IPS DF 4.7 (cell line): ENCODE measurements around the gene UQCC2.

Experiments
- DNase-seq: peaks from one replicate; pipeline ENCODE4 v3.0.0-alpha.2; 2013; ENCODE audit warnings: low spot score; ENCODE audit errors: extremely low read depth

UQCC2 gene

DNA sequence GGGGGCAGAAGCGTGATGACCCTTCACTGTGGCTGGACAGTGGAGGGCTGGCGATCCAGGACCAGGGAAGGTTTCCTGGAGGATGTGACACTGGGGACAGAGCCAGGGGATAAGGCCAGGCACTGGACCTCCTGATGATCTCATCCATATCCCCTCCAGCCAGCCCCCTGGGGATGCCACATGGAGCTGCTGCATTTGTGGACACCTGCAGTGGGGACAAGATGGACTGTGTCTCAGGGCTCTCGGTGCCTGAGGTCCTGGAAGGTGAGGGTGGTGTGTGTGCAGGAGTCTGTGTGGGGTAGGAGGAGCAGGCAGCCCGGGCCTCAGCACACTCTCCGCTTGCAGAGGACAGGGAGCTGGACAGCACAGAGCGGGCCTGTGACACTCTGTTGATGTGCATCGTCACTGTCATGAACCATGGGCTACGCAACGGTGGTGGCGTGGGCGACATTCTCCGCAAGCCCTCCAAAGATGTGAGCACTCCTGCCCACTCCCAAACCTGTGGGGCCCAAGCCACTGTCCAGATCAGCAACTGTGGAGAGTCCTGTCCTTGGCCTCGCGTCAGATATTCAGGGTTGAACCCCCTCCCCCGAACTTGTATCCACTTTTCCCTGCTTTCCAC is 19.9 kb downstream of the UQCC2 start:
- DNase-seq, result no peak

DNA sequence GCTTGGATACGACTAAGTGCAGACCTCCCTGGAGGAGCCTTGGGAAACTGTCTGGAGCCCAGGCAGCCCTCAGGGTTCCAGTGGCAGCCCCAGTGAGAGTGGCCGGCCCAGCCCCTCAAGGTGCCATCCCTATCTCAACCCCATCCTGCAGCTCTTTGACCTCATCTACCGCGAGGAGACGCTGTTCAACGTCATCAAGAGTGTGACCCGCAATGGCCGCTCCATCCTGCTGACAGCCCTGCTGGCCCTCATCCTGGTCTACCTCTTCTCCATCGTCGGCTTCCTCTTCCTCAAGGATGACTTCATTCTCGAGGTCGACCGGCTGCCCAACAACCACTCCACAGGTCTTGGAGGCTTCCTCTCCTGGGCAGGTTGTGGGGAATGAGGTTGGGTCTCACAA is 20.7 kb downstream of the UQCC2 start:
- no peak for DNase-seq

DNA sequence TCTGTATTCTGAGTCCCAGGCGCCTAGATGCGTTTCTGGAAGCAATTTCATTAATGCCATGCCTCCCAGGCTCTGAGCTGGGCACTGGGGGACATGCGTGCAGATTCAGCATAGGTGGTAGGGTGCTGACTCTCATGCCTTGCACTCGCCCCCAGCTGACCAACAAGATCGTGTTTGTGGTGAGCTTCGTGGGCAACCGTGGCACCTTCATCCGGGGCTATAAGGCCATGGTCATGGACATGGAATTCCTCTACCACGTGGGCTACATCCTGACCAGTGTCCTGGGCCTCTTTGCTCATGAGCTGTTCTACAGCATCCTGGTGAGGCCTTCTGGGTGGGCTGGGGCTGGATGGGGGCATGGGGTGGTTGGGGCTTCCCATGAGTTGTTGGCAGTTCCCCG is 21.6 kb downstream of the UQCC2 start:
- no peak for DNase-seq

DNA sequence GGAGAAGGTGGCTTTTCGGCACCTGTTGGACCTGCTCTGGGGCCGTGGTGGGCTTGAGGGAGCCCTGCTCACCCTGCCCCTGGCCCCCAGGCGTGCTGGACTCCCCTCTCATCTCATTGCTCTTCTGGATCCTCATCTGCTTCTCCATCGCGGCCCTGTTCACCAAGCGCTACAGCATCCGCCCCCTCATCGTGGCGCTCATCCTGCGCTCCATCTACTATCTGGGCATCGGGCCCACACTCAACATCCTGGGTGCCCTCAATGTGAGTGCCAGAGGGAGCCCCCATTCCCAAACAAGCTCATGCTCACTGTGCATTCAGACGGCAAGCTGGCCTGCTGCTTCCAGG is 22.4 kb downstream of the UQCC2 start:
- DNase-seq, result no peak

DNA sequence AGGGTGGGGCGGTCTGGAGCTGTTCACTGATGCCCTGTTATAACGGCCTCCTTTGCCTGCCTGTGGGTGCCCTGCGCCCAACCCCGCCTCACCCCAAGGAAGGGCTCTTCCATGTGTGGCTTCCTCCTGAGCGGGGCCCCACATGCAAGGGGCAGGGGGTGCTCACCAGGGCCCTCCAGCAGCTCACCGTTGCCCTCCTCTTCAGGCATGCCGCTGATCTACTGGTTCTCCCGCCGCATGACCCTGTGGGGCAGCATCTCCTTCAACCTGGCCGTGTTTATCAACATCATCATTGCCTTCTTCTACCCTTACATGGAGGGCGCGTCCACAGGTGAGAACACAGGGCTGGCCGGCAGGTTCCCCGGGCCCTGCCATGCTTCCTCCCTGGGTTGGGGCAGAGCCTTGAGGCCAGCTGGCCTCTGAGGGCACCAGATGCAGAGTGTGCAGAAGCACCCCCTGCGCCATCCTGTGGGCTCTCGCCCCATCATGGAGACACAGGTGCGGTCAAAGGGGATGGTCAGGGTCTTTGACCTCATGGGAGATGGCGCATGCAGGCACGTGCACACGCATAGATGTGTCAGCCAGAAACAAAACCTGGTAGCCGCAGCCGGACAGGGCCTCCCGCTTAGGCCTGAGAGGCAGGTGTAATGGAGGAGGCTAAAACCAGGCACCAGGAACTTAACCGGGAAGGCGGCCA is 22.9 kb downstream of the UQCC2 start:
- DNase-seq, result no peak

DNA sequence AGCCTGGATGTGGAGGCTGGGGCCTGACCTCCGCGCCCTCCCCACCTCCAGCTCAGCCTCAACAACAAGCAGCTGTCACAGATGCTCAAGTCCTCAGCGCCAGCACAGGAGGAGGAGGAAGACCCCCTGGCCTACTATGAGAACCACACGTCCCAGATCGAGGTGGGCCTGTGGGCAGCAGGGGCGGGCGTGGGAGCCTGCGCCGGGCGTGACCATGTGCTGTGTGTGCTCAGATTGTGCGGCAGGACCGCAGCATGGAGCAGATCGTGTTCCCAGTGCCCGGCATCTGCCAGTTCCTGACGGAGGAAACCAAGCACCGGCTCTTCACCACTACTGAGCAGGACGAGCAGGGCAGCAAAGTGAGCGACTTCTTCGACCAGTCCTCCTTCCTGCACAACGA is 23.5 kb downstream of the UQCC2 start:
- no peak for DNase-seq

DNA sequence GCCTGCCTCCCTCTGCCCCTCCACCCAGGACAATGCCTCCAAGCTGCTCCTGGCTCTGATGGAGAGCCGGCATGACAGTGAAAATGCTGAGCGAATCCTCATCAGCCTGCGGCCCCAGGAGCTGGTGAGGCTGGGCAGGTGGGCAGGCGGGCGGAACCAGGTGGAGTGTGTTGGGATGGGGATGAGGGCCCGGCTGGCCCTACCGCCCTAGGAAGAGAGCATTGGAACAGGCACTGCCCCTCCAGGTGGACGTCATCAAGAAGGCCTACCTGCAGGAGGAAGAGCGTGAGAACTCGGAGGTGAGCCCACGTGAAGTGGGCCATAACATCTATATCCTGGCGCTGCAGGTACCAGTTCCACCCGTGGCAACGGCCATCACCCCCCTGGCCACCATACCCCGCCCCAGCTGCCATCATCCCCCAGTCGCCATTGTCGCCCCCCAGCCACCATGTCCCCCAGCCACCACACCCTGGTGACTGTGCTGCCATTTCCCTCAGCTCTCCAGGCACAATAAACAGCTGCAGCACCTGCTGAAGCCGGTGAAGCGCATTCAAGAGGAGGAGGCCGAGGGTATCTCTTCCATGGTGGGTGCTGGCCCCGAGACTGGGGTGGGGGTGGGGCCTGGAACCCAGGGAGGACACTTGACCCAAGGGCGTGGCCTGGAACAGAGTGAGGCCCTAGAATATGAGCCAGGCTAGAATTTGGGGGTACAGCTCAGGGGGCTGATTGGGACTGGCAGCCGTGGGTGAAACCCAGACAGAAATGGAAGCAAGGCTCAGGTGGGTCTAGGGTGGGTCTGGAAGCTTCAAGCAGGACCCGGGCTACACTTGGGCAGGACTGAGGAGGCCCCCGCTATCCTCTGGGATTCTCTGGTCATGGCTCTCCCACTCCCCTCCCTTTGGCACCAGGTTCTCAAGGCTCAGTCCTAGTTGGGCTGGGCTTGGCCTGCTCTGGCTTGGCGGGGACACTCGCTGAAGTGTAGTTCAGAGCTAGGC is 24.2 kb downstream of the UQCC2 start:
- DNase-seq, result no peak

DNA sequence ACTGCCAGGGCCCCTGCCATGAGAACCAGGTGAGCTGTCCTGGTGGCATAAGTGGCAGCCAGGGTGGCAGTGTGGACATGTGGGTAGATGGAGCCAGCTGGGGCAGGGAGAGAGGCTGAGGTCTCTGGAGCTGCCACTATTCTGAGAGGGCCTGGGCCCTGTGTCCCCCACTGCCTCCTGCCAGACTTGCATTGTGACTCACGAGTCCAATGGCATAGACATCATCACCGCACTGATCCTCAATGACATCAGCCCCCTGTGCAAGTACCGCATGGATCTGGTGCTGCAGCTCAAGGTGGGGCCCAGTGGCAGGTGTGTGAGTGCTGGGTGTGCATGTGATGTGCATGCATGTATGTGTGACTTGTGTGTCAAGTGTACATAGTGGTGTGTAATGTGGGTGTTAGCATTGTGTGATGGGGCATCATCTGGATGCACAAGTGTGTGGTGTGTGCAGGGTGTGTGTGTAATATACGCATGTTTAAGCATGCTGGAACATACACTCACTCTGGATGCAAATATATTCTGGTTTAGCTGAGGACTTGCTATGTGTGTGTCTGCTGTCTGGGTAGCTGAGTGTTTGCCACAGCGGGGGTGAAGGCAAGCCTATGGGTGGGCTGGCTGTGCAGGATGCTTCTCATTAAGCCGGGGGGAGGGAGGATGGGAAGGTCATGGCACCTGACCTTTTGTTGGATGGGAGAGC is 25.1 kb downstream of the UQCC2 start:
- no peak for DNase-seq

DNA sequence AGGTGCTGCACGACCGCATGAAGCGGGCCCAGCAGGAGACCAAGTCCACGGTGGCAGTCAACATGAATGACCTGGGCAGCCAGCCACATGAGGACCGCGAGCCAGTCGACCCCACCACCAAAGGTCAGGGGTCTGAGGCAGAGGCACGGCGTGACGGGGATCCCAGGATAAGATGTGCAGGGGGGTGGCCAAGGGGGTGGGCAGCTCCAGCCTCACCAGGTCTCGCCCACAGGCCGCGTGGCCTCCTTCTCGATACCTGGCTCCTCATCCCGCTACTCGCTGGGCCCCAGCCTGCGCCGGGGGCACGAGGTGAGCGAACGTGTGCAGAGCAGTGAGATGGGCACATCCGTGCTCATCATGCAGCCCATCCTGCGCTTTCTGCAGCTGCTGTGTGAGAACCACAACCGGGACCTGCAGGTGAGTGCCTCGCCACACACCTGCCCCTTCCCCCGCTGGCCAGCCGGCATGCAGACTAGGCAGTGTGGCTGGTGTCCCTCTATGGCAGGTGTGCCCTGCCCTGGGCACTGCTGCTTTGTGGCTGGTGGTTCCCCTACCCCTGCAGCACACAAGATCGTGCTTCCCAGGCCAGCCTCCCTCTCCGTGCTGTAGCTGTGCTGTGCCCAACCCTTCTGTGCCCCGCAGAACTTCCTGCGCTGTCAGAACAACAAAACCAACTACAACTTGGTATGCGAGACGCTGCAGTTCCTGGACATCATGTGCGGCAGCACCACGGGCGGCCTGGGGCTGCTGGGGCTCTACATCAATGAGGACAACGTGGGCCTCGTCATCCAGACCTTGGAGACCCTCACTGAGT is 25.9 kb downstream of the UQCC2 start:
- no peak for DNase-seq

DNA sequence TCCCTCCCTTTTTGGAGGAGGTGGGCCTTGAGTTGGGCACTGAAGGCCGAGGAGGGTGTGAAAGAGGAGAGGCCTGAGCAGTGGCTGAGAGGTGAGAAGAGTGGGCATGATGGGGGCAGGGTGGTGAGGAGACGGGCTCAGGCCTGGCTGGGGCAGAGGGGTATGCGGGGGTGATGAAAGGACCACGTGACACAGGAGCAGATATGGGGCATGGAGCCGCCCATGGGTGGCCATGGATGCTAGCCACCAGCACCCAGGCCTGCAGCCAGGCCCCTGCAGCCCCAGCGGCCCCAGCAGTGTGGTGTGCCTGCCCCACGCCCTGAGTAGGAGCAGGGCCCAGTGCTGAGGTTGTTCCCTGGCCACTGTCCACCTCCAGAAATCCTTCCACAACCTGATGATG is 26.5 kb downstream of the UQCC2 start:
- DNase-seq, result no peak

DNA sequence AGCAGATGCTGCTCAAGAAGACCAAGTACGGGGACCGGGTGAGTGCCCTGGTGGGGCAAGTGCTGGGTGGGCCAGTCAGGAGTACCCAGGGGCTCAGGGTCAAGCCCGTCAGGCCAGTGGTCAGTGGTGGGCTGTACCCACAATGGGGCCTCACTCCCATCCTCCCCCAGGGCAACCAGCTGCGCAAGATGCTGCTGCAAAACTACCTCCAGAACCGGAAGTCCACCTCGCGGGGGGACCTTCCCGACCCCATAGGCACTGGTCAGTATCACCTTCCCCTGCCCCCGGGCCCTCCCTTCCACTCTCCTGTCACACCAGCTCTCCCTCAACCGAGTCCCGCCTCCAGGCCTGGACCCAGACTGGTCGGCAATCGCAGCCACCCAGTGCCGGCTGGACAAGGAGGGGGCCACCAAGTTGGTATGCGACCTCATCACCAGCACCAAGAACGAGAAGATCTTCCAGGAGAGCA is 27.0 kb downstream of the UQCC2 start:
- DNase-seq, result no peak

DNA sequence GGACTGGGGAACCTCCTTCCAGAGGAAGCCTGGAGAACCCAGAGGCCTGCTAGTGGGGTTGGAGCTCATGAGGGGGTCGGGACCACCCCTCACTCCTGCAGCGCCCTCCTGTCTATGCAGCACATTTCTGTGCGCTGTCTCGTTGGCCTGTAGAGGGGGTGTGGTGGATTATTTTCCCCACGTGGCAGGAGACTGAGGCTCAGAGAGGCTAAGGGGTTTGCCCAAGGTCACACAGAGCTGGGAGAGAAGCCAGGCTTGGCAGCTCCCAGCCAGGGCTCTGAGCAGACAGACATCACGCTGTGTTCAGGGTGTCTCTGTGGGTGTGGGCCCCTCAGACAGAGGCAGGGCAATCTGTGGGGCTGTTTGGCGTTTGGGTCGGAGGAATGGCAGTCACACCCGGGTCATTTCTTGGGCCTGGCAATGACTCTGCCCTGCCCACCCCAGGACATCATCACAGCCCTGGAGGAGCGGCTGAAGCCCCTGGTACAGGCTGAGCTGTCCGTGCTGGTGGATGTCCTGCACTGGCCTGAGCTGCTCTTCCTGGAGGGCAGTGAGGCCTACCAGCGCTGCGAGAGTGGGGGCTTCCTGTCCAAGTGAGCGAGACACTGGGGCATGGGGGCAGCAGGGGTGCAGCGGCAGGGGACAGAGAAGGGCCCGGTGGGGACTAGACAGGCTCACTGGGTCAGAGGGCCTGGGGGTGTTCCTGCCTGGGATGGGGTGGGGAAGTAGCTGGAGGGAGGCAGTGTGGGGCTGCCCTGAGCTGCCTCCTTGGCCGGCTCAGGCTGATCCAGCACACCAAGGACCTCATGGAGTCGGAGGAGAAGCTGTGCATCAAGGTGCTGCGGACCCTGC is 27.7 kb downstream of the UQCC2 start:
- DNase-seq, result no peak

DNA sequence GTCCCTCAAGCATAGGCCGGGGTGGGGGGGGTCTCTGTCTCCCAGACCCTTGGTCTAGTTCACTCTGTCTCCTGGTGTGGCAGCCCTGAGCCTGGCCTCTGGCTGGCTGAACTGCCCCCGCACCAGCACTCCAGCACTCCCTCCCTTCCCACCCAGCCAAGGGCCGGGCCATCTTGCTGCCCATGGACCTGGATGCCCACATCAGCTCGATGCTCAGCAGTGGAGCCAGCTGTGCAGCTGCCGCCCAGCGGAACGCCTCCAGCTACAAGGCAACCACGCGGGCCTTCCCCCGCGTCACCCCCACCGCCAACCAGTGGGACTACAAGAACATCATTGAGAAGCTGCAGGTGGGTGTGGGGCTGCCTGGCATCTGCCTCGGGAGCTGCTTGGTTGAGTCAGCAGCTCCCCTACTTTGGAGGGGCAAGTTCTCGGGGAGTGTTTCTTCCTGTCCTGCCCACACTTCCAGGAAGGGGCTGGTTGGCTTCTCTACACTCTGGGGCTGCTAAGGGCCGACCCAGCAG is 28.4 kb downstream of the UQCC2 start:
- DNase-seq, result no peak

DNA sequence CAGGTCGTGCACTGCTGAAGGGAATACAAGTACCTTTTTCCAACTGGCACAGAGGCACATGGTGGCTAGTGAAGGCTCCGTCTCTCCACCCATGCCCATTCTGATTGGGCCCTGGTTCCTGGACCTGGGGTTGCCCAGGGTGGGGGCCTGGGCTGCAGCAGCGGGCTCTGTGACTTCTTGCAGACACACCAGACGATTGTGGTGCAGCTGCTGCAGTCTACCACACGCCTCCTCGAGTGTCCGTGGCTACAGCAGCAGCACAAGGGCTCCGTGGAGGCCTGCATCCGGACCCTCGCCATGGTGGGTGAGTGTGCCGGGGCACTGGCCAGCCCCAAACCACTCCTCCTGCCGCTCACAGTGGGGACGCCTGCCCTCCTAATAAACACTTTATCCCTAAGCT is 29.2 kb downstream of the UQCC2 start:
- DNase-seq, result no peak

DNA sequence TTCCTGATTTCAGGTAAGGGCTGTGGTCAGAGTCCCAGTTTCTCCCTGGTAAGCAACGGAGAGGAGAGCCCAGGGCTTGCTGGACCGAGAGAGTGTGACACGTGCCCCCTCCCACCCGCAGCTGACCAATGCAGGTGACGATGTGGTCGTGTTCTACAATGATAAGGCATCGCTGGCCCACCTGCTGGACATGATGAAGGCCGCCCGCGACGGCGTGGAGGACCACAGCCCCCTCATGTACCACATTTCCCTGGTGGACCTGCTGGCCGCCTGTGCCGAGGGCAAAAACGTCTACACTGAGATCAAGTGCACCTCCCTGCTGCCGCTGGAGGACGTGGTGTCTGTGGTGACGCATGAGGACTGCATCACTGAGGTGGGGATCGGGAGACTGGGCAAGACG is 31.7 kb downstream of the UQCC2 start:
- DNase-seq, result no peak

DNA sequence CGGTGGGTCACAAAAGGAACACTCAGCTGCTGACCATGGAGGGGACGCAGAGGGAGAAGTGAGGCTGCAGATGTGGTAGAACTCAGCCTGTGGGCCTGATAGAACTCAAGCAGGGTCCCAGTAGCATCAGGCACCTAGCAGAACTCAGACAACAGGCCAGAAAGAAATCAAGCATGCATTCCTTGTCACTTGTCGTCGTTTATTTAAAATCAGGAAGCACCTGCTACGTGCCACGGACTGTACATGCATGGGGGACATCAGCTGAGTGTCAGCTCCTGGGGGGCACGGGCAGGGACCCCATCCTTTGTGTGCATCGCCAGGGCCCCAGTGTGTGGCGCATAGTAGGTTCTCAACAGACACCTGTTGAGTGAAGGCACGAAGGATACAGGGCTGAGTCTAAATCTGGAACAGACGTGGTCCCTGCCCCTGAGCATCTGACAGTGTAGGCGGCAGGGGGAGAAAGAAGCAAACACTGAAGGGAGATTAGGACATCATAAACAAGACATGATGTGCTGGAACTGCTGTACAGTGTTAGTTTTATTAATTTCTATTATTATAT is 32.5 kb downstream of the UQCC2 start:
- no peak for DNase-seq

DNA sequence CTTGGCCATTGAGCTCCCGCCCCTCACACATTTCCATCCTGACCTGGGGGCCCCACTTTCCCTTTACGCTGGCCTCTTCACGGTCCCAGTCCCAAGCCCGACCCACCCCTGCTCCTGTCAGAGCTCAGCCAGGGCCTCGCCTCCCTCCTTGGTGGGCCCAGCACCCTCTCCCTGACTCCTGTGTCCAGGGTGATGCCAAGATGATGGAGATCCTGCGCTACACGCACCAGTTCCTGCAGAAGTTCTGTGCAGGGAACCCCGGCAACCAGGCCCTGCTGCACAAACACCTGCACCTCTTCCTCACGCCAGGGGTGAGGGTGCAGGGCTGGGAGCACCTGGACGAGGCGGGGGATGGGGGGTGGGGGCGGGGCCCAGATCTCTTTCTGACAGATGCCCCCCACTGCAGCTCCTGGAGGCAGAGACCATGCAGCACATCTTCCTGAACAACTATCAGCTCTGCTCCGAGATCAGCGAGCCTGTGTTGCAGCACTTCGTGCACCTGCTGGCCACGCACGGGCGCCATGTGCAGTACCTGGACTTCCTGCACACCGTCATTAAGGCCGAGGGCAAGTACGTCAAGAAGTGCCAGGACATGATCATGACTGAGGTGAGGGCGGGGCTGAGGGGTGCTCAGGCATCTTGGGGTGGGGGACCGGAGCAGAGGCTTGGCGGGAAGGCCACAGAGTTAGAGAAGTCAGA is 33.1 kb downstream of the UQCC2 start:
- no peak for DNase-seq

DNA sequence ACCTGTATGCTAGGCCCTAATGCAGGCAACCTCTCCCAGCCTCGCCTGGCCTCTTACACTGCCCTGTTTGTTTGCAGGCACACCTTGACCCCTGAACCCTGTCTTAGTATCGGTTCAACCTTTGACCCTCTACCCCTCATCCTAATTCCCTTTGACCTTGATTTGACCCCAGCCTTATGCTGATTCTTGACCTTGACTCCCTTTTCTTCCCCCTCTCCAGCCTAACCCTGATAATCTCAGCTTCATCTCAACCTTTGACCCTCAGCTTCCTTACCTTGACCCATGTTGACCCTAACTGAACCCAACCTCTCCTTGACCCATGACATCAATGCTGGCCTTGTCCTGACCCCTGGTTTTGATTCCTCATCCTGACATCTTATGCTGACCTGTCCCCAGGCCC is 33.8 kb downstream of the UQCC2 start:
- no peak for DNase-seq
